NB4 (cell line): ENCODE data around the gene CATSPER1.

Experiments used
- CTCF ChIP-seq: IDR thresholded peaks from one replicate; pipeline ENCODE4 v1.5.1; 2012; ENCODE audit warnings: low read depth, low read length
- MYC ChIP-seq: IDR thresholded peaks from 2 replicates; pipeline ENCODE4 v1.6.1; 2011; ENCODE audit warnings: low read depth, low read length
- POLR2A ChIP-seq: IDR thresholded peaks from 2 replicates; pipeline ENCODE4 v1.6.1; 2011; ENCODE audit warnings: mild to moderate bottlenecking; ENCODE audit not compliant: insufficient read length; ENCODE audit errors: extremely low read depth

- TF ChIP-seq MYC (no peak), CTCF (no peak), POLR2A (no peak)
Observed at GRCh38 chr11:66072081-66072480, 45.8 kb upstream of the CATSPER1 start.
